Calu3 (cell line): ENCODE data around the gene METTL24. TPM values are rescaled to one million over a fixed set of nuclear protein-coding genes. Genes with fewer than 3 reads are reported as not detected.
"Not testable (repeated sequence)": the region's sequence is repeated elsewhere in the genome, so short reads cannot be mapped to it uniquely, and the experiment has no call there.

Experiments used
- BruUV-seq: library from RNA; stranded (reverse); fragments of 400-500 nt; replicated peaks from 2 replicates; lab custom pipeline; 2021; lab: Mats Ljungman, UMichigan
- CTCF ChIA-PET: fragments of 300-600 bp; sonication (Branson Sonifier 250); formaldehyde crosslinking; loops from one replicate; lab custom pipeline; 2022; ENCODE audit warnings: antibody characterized with exemption; lab: Charles Lee
- DNase-seq: peaks from one replicate; pipeline ENCODE4 v3.0.0; 2022
- H3K27ac Mint-ChIP-seq: one replicate; pipeline ENCODE4 v1.8.0; 2022; ENCODE audit warnings: mixed read lengths; ENCODE audit not compliant: unreplicated experiment
- H3K27me3 Mint-ChIP-seq: one replicate; pipeline ENCODE4 v1.8.0; 2022; ENCODE audit warnings: mixed read lengths; ENCODE audit not compliant: unreplicated experiment
- H3K36me3 Mint-ChIP-seq: one replicate; pipeline ENCODE4 v1.8.0; 2022; ENCODE audit warnings: mild to moderate bottlenecking, moderate library complexity, mixed read lengths; ENCODE audit not compliant: insufficient read depth, unreplicated experiment
- H3K4me1 Mint-ChIP-seq: one replicate; pipeline ENCODE4 v1.8.0; 2022; ENCODE audit warnings: mild to moderate bottlenecking, low read depth, mixed read lengths; ENCODE audit not compliant: unreplicated experiment
- H3K4me3 Mint-ChIP-seq: one replicate; pipeline ENCODE4 v1.8.0; 2022; ENCODE audit warnings: mild to moderate bottlenecking, low read depth, moderate library complexity, mixed read lengths; ENCODE audit not compliant: unreplicated experiment
- H3K9me3 Mint-ChIP-seq: one replicate; pipeline ENCODE4 v1.8.0; 2022; ENCODE audit warnings: low read depth, mixed read lengths; ENCODE audit not compliant: unreplicated experiment
- intact Hi-C: fragments of 100-400 bp; cut with micrococcal nuclease; formaldehyde crosslinking; loops from one replicate; pipeline ENCODE4 v1.10.0; 2022; ENCODE audit not compliant: unreplicated experiment
- total RNA-seq: library from RNA; stranded (reverse); gene quantifications from 2 replicates; pipeline ENCODE4 v1.2.3, GENCODE V29; 2022
- TF ChIP-seq, protein P1 (sequence below): fragments of 200-600 bp; IDR thresholded peaks from one replicate; pipeline ENCODE4 v1.8.0; 2022; ENCODE audit warnings: antibody characterized with exemption; ENCODE audit not compliant: unreplicated experiment

Gene METTL24
- total RNA-seq, 1 experiment from 2014 or later = not detected

DNA sequence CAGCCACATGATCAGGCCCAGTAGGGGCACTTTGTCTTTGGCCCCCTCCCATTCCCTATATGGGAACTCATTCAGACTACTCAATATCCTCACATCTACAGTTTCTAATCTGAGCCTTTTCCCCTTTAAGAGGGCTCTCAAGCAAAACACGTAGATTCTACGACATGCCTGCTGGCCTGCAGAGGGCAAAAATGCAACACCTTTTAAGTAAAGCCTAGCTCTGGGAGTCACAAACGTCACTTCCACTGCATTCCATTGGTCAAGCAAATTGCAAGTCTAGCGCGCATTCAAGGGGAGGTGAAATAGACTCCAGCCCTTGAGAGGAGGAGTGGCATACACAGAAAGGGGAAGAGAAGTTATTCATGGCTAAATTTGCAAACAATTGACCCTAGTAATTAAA, 107.3 kb downstream of the METTL24 start:
- no TSS peak for BruUV-seq
- Mint-ChIP-seq H3K9me3 (no peaks in the 10 kb centered on the region), H3K27me3 (peaks cover 8% of the 10 kb centered on the region), H3K27ac (no peak overlapping the region), H3K36me3 (no peaks in the 10 kb centered on the region), H3K4me3 (no peak overlapping the region), H3K4me1 (no peaks in the 10 kb centered on the region)
- intact Hi-C loops = no loop called here
- TF ChIP-seq, protein P1, sequence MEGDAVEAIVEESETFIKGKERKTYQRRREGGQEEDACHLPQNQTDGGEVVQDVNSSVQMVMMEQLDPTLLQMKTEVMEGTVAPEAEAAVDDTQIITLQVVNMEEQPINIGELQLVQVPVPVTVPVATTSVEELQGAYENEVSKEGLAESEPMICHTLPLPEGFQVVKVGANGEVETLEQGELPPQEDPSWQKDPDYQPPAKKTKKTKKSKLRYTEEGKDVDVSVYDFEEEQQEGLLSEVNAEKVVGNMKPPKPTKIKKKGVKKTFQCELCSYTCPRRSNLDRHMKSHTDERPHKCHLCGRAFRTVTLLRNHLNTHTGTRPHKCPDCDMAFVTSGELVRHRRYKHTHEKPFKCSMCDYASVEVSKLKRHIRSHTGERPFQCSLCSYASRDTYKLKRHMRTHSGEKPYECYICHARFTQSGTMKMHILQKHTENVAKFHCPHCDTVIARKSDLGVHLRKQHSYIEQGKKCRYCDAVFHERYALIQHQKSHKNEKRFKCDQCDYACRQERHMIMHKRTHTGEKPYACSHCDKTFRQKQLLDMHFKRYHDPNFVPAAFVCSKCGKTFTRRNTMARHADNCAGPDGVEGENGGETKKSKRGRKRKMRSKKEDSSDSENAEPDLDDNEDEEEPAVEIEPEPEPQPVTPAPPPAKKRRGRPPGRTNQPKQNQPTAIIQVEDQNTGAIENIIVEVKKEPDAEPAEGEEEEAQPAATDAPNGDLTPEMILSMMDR = no peak
- CTCF ChIA-PET = no interaction called here
- DNase-seq = no peak

DNA sequence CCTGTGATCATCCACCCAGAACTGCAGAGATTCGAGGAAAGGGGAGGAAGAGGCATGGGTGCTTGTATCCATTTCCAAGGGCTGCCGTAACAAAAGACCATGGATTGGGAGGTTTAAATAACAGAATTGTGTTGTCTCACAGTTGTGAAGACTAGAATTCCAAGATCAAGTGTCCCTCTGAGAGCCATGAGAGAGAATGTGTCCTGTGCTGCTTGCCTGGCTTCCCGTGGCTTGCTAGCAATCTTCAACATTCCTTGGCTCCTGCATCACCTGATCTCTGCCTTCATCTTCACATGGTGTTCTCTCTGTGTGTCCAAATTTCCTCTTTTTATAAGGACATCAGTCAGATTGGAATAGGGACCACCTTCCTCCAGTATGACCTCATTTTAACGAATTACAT, 108.1 kb downstream of the METTL24 start:
- CTCF ChIA-PET = no interaction called here
- TF ChIP-seq, protein P1 = no peak
- H3K36me3 Mint-ChIP-seq = no peaks in the 10 kb centered on the region
- H3K4me3 Mint-ChIP-seq = no peak overlapping the region
- no peaks in the 10 kb centered on the region for H3K9me3 Mint-ChIP-seq
- no peak overlapping the region for H3K27ac Mint-ChIP-seq
- intact Hi-C loops = no loop called here
- no peaks in the 10 kb centered on the region for H3K4me1 Mint-ChIP-seq
- BruUV-seq = no TSS peak
- peaks cover under 1% of the 10 kb centered on the region for H3K27me3 Mint-ChIP-seq
- no peak for DNase-seq

DNA sequence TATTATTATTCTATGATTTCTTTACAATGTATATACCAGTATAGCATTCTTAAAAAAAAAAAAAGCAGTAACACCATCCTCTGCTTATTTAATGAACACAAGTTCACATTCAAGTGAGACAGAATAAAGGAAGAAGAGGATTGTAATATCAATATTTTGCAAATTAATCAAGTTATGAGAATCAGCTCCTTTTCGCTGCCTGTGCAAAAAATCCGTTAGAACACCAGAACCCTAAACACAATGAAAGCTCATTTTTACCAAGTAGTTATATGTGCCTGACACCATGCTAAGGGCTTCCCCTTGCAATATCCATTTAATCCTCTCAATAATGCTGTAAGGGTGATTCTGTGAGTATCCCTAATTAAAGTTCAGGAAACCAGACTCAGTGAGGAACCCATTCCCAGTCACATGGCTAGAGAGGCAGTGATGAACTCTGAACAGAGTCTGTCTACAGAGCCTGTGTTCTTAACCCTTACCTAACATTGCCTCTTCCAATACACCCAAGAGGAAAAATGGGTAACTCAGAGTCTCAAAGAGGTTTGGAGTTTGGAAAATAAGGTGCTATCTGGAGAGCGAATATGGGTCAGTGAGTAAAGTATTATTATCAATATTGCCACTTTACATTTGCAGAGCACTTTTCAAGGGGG, 111.1 kb downstream of the METTL24 start:
- DNase-seq = no peak
- H3K27ac Mint-ChIP-seq = no peak overlapping the region
- CTCF ChIA-PET = interaction anchor here (0.7 kb wide), 1 partner anchor 1446 kb away, joined by 3 read pairs; no protein-coding TSS in a partner anchor
- H3K4me3 Mint-ChIP-seq = no peak overlapping the region
- H3K4me1 Mint-ChIP-seq = no peaks in the 10 kb centered on the region
- intact Hi-C loops = no loop called here
- no peaks in the 10 kb centered on the region for H3K27me3 Mint-ChIP-seq
- H3K9me3 Mint-ChIP-seq = no peaks in the 10 kb centered on the region
- H3K36me3 Mint-ChIP-seq = no peaks in the 10 kb centered on the region
- no TSS peak for BruUV-seq
- TF ChIP-seq, protein P1 = no peak

DNA sequence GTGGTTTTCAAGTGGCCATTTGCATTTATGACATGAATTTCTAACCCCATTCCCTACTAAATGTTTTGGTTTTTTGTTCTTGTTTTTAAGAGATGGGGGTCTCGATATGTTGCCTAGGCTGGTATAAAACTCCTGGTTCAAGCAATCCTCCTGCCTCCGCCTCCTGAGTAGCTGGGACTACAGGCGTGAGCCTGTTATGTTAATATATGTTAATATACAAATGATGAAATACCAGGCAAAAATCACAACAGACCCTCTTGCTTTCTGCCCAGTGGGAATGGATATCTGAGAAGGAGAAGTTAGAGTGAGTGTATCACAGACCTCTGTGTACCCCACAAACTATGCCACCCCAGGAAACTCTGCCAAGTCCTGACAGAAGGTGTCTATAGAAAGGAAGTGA, 111.8 kb downstream of the METTL24 start:
- no peaks in the 10 kb centered on the region for H3K4me1 Mint-ChIP-seq
- H3K27ac Mint-ChIP-seq = no peak overlapping the region
- CTCF ChIA-PET = no interaction called here
- TF ChIP-seq, protein P1 = no peak
- no peak for DNase-seq
- H3K36me3 Mint-ChIP-seq = no peaks in the 10 kb centered on the region
- intact Hi-C loops = no loop called here
- no TSS peak for BruUV-seq
- H3K4me3 Mint-ChIP-seq = no peak overlapping the region
- H3K27me3 Mint-ChIP-seq = no peaks in the 10 kb centered on the region
- H3K9me3 Mint-ChIP-seq = no peaks in the 10 kb centered on the region

- CTCF ChIA-PET, BruUV-seq, H3K4me1 Mint-ChIP-seq, H3K4me3 Mint-ChIP-seq, H3K27me3 Mint-ChIP-seq, intact Hi-C loops, DNase-seq, H3K9me3 Mint-ChIP-seq, H3K27ac Mint-ChIP-seq, H3K36me3 Mint-ChIP-seq: not testable (repeated sequence)
These were observed 113.5 kb downstream of the METTL24 start for GRCh38 chr6:110244621-110245020.
